ENCODE measurements around the gene CACNA1D.

GRCh38 chr3:53817211-53817610 lies 322.8 kb downstream of the CACNA1D start:
- TF ChIP-seq, protein P1, sequence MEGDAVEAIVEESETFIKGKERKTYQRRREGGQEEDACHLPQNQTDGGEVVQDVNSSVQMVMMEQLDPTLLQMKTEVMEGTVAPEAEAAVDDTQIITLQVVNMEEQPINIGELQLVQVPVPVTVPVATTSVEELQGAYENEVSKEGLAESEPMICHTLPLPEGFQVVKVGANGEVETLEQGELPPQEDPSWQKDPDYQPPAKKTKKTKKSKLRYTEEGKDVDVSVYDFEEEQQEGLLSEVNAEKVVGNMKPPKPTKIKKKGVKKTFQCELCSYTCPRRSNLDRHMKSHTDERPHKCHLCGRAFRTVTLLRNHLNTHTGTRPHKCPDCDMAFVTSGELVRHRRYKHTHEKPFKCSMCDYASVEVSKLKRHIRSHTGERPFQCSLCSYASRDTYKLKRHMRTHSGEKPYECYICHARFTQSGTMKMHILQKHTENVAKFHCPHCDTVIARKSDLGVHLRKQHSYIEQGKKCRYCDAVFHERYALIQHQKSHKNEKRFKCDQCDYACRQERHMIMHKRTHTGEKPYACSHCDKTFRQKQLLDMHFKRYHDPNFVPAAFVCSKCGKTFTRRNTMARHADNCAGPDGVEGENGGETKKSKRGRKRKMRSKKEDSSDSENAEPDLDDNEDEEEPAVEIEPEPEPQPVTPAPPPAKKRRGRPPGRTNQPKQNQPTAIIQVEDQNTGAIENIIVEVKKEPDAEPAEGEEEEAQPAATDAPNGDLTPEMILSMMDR (IDR thresholded peaks at IDR 0.05): no peak
- TF ChIP-seq ZFX (IDR thresholded peaks at IDR 0.05; ENCODE audit: borderline replicate concordance): no peak
